Thymus (tissue), 11 donors: Measurements from ENCODE around the gene ARMC9. TPM values are rescaled to one million over a fixed set of nuclear protein-coding genes. Genes with fewer than 3 reads are reported as not detected.

Experiments
- DNase-seq, 9 donors: peaks; one replicate each; pipeline ENCODE4 v3.0.0-alpha.2; 2013; ENCODE audit warnings: low spot score in 9 of 9, low read depth in 6 of 9, missing footprints in 1 of 9
- H3K27ac ChIP-seq, 2 donors: one replicate each; pipeline ENCODE4 v1.5.1; 2013; ENCODE audit warnings: control low read depth in 1 of 2, low read depth in 1 of 2, low read length in 1 of 2, mild to moderate bottlenecking in 1 of 2, moderate library complexity in 1 of 2
- H3K27me3 ChIP-seq, 2 donors: one replicate each; pipeline ENCODE4 v1.5.1; 2013; ENCODE audit warnings: low read length in 1 of 2; ENCODE audit not compliant: control insufficient read depth in 2 of 2, insufficient read depth in 1 of 2
- H3K36me3 ChIP-seq, 2 donors: one replicate each; pipeline ENCODE4 v1.5.1; 2013; ENCODE audit warnings: low read length in 1 of 2, mild to moderate bottlenecking in 1 of 2, moderate library complexity in 1 of 2; ENCODE audit not compliant: control insufficient read depth in 2 of 2, insufficient read depth in 2 of 2
- H3K4me1 ChIP-seq, 2 donors: one replicate each; pipeline ENCODE4 v1.5.1; 2013; ENCODE audit warnings: low read length in 2 of 2; ENCODE audit not compliant: control insufficient read depth in 2 of 2, insufficient read depth in 2 of 2
- H3K4me3 ChIP-seq, 2 donors: one replicate each; pipeline ENCODE4 v1.5.1; 2013; ENCODE audit warnings: low read length in 2 of 2, control low read depth in 1 of 2, mild to moderate bottlenecking in 1 of 2
- H3K9me3 ChIP-seq, 2 donors: one replicate each; pipeline ENCODE4 v1.5.1; 2013; ENCODE audit warnings: low read length in 1 of 2, mild to moderate bottlenecking in 1 of 2; ENCODE audit not compliant: control insufficient read depth in 2 of 2, insufficient read depth in 1 of 2
- WGBS: extraction: QIAGEN DNeasy Blood & Tissue Kit; methylation state at CpG from one replicate; pipeline ENCODE4 v1.1.7; 2013; 5-methylcytosine and 5-hydroxymethylcytosine counted together
- polyA plus RNA-seq: library from polyadenylated mRNA; stranded (reverse); fragments of 200-250 nt; gene quantifications from one replicate; pipeline ENCODE4 v1.2.3, GENCODE V29; 2013
- total RNA-seq: library from RNA; stranded (reverse); fragments of 120-200 nt; gene quantifications from one replicate; pipeline ENCODE4 v1.2.4, GENCODE V29; 2013
- donor health status: healthy.

The ARMC9 gene
- total and polyA plus RNA-seq, 2 donors: 5.4 to 5.7 TPM

- WGBS: 41% methylated on average over 11 of the region's 11 CpGs
- Histone ChIP-seq H3K4me1 (peaks cover 8 to 13% of the 10 kb centered on the region in 2 donors), H3K27ac (peak overlapping the region; percentile 46 to 51), H3K9me3 (no peaks in the 10 kb centered on the region), H3K4me3 (peak overlapping the region; percentile 87 to 89), H3K27me3 (peaks cover 0 to 20% of the 10 kb centered on the region in 2 donors), H3K36me3 (no peaks in the 10 kb centered on the region)
- peak in 1 of 9 donors; percentile 7 for DNase-seq
Measured at GRCh38 chr2:231197706-231198290, 633 bp upstream of the ARMC9 start.

DNA sequence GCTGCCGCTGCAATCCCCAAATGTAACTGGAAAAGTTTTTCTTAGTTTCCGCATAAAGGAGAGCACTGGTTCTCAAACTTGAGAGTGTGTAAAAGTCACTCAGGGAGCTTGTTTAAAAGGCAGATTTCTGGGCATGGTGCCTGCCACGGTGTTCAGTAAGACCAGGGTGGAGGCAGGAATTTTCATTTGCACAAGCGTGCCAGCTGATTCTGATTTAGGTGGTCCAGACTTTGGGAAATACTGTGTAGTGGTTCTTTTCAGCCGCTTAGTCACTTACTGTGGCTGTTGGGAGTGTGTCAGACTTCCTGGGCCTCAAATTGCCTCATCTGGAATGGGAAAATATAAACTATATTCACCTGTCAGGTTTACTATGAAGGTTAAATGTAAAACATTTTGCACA lies 788 bp downstream of the ARMC9 start:
- no peak for DNase-seq
- no peaks in the 10 kb centered on the region for H3K36me3 ChIP-seq
- peaks cover 0 to 20% of the 10 kb centered on the region in 2 donors for H3K27me3 ChIP-seq
- H3K4me1 ChIP-seq: peaks cover 8 to 13% of the 10 kb centered on the region in 2 donors
- H3K9me3 ChIP-seq: no peaks in the 10 kb centered on the region
- H3K4me3 ChIP-seq: peak overlapping the region; percentile 87 to 89
- 73% methylated on average over 5 of the region's 5 CpGs for WGBS
- H3K27ac ChIP-seq: no peak overlapping the region

- H3K27me3 ChIP-seq: peaks cover 0 to 16% of the 10 kb centered on the region in 2 donors
- H3K9me3 ChIP-seq: no peaks in the 10 kb centered on the region
- H3K4me1 ChIP-seq: peaks cover 8 to 13% of the 10 kb centered on the region in 2 donors
- 90% methylated on average over 3 of the region's 3 CpGs for WGBS
- H3K27ac ChIP-seq: no peak overlapping the region
- no peaks in the 10 kb centered on the region for H3K36me3 ChIP-seq
- H3K4me3 ChIP-seq: no peak overlapping the region
- DNase-seq: no peak
Measured at GRCh38 chr2:231200805-231201474, 2.5 kb downstream of the ARMC9 start.

DNA sequence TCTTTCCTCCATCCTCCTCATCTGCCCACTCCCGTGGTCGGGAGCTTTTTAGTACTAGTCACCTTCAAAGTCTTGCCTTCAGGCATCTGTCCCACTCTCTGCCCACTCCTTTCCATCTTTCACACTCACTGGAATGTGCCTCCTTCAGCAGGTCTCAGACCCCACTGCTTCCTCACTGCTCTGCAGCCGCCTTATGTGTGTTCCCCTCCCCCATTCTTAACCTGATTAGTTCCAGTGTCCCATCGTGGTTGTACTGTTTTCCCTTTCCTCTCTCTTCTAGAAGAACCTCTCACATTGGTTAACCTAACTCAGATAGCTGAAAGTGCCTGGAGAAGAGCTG lies 3.0 kb downstream of the ARMC9 start:
- H3K27me3 ChIP-seq: peaks cover 0 to 13% of the 10 kb centered on the region in 2 donors
- 89% methylated on average over 4 of the region's 4 CpGs for WGBS
- H3K4me3 ChIP-seq: no peak overlapping the region
- no peaks in the 10 kb centered on the region for H3K36me3 ChIP-seq
- no peak overlapping the region for H3K27ac ChIP-seq
- H3K9me3 ChIP-seq: no peaks in the 10 kb centered on the region
- no peak for DNase-seq
- peaks cover 8 to 13% of the 10 kb centered on the region in 2 donors for H3K4me1 ChIP-seq

DNA sequence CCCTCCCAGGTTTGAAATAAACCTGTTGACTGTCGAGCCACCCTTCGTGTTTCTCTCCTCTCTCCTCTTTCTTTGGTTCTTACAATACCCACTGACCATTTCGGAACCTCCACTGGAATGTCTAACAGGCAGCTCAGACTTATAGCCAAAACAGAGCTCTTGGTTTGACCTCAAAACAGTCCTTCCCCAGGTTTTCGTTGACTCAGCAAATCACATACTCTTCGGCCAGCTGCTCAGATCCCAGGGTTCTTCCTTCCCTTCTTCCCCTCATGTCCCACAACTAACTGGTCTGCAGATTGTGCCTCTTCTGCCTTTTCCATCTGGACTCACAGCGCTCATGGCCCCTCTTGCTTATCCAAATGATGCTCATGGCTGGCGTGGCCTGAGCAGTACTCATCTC lies 4.7 kb downstream of the ARMC9 start:
- no peak overlapping the region for H3K4me3 ChIP-seq
- peaks cover 5 to 8% of the 10 kb centered on the region in 2 donors for H3K4me1 ChIP-seq
- peaks cover 0 to 13% of the 10 kb centered on the region in 2 donors for H3K27me3 ChIP-seq
- WGBS: 98% methylated on average over 7 of the region's 7 CpGs
- no peaks in the 10 kb centered on the region for H3K9me3 ChIP-seq
- H3K27ac ChIP-seq: no peak overlapping the region
- H3K36me3 ChIP-seq: no peaks in the 10 kb centered on the region
- DNase-seq: no peak

DNA sequence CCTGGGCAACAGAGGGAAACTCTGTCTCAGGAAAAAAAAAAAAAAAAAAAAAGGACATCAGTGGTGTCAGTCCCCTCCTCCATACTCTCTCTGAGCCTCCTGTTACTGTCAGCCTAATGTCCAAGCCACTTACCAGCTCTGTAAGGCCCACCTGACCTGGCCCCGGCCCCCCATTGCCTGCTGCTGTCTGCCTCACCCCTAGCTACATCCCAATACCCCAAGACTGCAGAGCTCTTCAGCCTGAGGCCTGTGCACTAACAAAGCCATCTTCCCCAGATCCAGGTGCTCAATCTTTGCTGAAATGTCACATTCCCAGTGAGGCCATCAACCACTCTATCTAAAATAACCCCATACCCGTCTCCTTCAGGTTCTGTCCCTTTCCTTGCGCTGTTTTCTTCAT lies 5.7 kb downstream of the ARMC9 start:
- Histone ChIP-seq H3K4me3 (no peak overlapping the region), H3K27me3 (peaks cover 0 to 7% of the 10 kb centered on the region in 2 donors), H3K9me3 (no peaks in the 10 kb centered on the region), H3K4me1 (peaks cover 0 to 2% of the 10 kb centered on the region in 2 donors), H3K36me3 (peaks cover 0 to 3% of the 10 kb centered on the region in 2 donors), H3K27ac (no peak overlapping the region)
- WGBS: 98% methylated on average over 3 of the region's 3 CpGs
- no peak for DNase-seq

- Histone ChIP-seq H3K4me3 (no peak overlapping the region), H3K27me3 (peaks cover 0 to 4% of the 10 kb centered on the region in 2 donors), H3K9me3 (no peaks in the 10 kb centered on the region), H3K4me1 (no peaks in the 10 kb centered on the region), H3K36me3 (peaks cover 0 to 3% of the 10 kb centered on the region in 2 donors), H3K27ac (no peak overlapping the region)
- WGBS: 97% methylated on average over 5 of the region's 5 CpGs
- DNase-seq: no peak
Measured at GRCh38 chr2:231204581-231204980, 6.2 kb downstream of the ARMC9 start.

DNA sequence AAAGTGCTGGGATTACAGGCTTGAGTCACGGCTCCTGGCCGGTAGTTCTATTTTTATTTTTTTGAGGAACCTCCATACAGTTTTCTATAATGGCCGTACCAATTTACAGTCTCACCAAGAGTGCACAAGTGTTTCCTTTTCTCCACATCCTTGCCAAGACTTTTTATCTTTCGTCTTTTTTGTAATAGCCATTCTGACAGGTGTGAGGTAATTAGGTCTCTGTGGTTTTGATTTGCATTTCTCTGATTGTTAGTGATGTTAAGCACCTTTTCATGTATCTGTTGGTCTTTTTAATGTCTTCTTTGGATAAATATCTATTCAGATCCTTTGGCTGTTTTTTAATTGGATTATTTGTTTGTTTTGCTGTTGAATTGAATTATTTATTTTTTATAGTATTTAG lies 9.3 kb downstream of the ARMC9 start:
- Histone ChIP-seq H3K4me3 (no peak overlapping the region), H3K27ac (no peak overlapping the region), H3K4me1 (no peaks in the 10 kb centered on the region), H3K9me3 (no peaks in the 10 kb centered on the region), H3K36me3 (peaks cover 0 to 3% of the 10 kb centered on the region in 2 donors), H3K27me3 (no peaks in the 10 kb centered on the region)
- DNase-seq: no peak
- 79% methylated on average over 4 of the region's 4 CpGs for WGBS

DNA sequence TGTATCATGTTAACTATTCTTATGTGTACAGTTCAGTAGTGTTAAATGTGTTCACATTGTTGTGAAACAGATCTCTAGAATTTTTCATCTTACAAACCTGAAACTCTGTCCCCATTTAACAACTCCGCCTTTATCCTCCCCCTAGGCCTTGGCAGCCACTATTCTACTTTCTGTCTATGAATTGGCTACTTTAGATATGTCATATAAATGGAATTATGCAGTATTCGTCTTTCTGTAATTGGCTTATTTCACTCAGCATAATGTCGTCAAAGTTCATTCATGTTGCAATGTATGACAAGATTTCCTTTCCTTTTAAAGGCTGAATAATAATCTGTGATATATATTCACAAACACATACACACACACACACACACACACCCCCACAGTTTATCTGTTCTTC lies 12.4 kb downstream of the ARMC9 start:
- no peaks in the 10 kb centered on the region for H3K9me3 ChIP-seq
- H3K4me3 ChIP-seq: no peak overlapping the region
- 97% methylated on average over 3 of the region's 3 CpGs for WGBS
- peaks cover 0 to 3% of the 10 kb centered on the region in 2 donors for H3K36me3 ChIP-seq
- DNase-seq: no peak
- H3K27ac ChIP-seq: no peak overlapping the region
- no peaks in the 10 kb centered on the region for H3K27me3 ChIP-seq
- no peaks in the 10 kb centered on the region for H3K4me1 ChIP-seq
